Testis (tissue), 2 donors: Measurements from ENCODE around the gene TST.

Experiments
- CTCF ChIP-seq, 3 experiments: fragments of 450-650 bp in 2 of 3; fragments of 200-600 bp in 1 of 3; sonication (generic) in 1 of 3; IDR thresholded peaks; one replicate each; pipeline ENCODE4 v1.5.1; 2016 to 2019; ENCODE audit warnings: antibody characterized with exemption in 3 of 3, mild to moderate bottlenecking in 2 of 3, moderate library complexity in 1 of 3
- POLR2A ChIP-seq: fragments of 450-650 bp; IDR thresholded peaks from one replicate; pipeline ENCODE4 v1.6.1; 2017; ENCODE audit warnings: antibody characterized with exemption, mild to moderate bottlenecking, moderate library complexity

GRCh38 chr22:37009490-37009889 is 9.8 kb downstream of the TST start:
- TF ChIP-seq CTCF (IDR thresholded peaks at IDR 0.05) (no peak), POLR2A (no peak)
